ENCODE results near the gene ERN2. TPM values are rescaled to one million over a fixed set of nuclear protein-coding genes. Genes with fewer than 3 reads are reported as not detected.

ERN2 gene
- total and polyA plus RNA-seq, 9 of the 15 experiments (the other 6 are each of a cell fraction or from before 2014, with no cell fraction given): 0.07 to 1.5 (median 0.51) TPM; not detected in 3

GRCh38 chr16:23640931-23641765 is 71.9 kb downstream of the ERN2 start, which contains the start of the genes DCTN5 and PALB2 (continued):
- TF ChIP-seq E2F6 (IDR thresholded peaks at IDR 0.05; ENCODE audit: borderline replicate concordance in 1 of 2, extremely low read depth in 1 of 2, insufficient read depth in 1 of 2, insufficient read length in 1 of 2, low read depth in 1 of 2, low read length in 1 of 2, poor library complexity in 1 of 2, severe bottlenecking in 1 of 2): peak; percentile 94 to 98
- no peak for TF ChIP-seq ZNF3 (CRISPR knock-in tag; IDR thresholded peaks at IDR 0.05)
- peak; percentile 78 for TF ChIP-seq NFRKB (IDR thresholded peaks at IDR 0.05; ENCODE audit: low read depth)
- no peak for TF ChIP-seq NCOA2 (IDR thresholded peaks at IDR 0.05; ENCODE audit: partially characterized antibody in 2 of 2)
- no peak for TF ChIP-seq TAF15 (IDR thresholded peaks at IDR 0.05; ENCODE audit: low read depth, low read length)
- TF ChIP-seq HDAC1 (IDR thresholded peaks at IDR 0.05): peak in 1 of 2 experiments; percentile 92; a peak in 1 of 4 replicates
- TF ChIP-seq TRIM24 (IDR thresholded peaks at IDR 0.05): no peak; a peak in 1 of 4 replicates
- TF ChIP-seq PML (IDR thresholded peaks at IDR 0.05; ENCODE audit: low read length): peak; percentile 57; the same call in 1 of the 2 replicates
- TF ChIP-seq GMEB1 (CRISPR knock-in tag; IDR thresholded peaks at IDR 0.05): peak; percentile 87
- TF ChIP-seq ZHX1 (conservative IDR thresholded peaks at IDR 0.05; ENCODE audit: low read length): no peak
- peak; percentile 37; the same call in 1 of the 2 replicates for TF ChIP-seq CTBP1 (IDR thresholded peaks at IDR 0.05; ENCODE audit: borderline replicate concordance)
- no peak for TF ChIP-seq SETDB1 (IDR thresholded peaks at IDR 0.05; ENCODE audit: low read length)
- TF ChIP-seq ZNF121 (CRISPR knock-in tag; conservative IDR thresholded peaks at IDR 0.05): no peak
- 0 out of 2 replicates have a peak, but pooled peaks have one; percentile 16 for TF ChIP-seq TCF7 (IDR thresholded peaks at IDR 0.05; ENCODE audit: borderline replicate concordance)
- TF ChIP-seq ZNF277 (CRISPR knock-in tag; IDR thresholded peaks at IDR 0.05; ENCODE audit: borderline replicate concordance): no peak
- no peak for TF ChIP-seq THAP7 (CRISPR knock-in tag; IDR thresholded peaks at IDR 0.05)
- TF ChIP-seq HBP1 (CRISPR knock-in tag; IDR thresholded peaks at IDR 0.05): no peak
- peak; percentile 94 for TF ChIP-seq SIN3B (IDR thresholded peaks at IDR 0.05; ENCODE audit: low read depth)
